ENCODE data around the gene ADRA2B.
"Not testable (repeated sequence)": the region's sequence is repeated elsewhere in the genome, so short reads cannot be mapped to it uniquely, and the experiment has no call there.

ADRA2B gene

DNA sequence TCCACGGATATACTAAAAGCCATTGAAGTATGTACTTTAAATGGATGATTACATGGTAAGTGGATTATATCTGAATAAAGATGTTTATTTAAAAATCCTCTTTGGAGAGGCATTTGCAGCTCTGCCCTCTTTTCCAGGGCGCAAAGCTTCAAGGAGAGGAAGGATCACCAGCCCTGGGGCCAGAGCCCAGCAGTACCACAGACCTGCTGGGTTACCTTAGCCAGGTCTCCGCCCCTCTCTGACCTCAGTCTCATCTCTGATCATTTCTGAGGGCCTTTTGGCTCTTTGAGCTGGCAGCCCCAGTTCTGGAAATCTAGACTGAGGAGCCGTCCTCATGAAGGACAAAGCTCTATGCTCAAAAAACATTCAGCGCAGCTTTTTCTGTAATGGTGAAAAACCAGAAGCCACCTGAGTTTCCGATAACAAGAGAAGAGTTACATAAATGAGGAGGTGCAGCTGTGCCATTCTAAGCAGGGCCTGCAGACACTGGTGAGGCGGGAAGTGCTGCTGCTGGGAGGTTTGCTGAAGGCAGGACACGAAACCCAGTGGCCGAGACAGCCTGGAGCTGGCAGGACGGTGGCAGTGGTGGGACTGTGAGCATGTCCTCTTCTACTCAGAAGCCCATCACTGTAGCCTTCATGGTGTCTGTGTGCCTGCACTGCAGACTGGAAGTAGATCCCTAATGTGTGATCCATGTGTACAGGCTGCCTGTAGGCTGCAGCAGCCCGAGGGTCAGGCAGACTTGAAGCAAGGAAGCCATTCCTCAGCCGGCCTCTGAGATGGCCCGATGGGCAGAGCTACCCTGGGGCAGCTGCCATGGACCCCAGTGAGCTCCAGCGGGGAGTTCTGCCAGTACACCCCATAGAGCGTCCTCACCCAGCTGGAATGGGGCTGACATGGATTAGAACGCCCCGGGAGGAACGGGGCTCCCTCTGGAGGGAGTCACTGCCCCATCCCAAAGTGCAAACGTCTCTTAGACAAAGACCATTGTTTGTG lies 27.7 kb downstream of the ADRA2B start:
- no peak for DNase-seq (ENCODE audit: low read depth)

DNA sequence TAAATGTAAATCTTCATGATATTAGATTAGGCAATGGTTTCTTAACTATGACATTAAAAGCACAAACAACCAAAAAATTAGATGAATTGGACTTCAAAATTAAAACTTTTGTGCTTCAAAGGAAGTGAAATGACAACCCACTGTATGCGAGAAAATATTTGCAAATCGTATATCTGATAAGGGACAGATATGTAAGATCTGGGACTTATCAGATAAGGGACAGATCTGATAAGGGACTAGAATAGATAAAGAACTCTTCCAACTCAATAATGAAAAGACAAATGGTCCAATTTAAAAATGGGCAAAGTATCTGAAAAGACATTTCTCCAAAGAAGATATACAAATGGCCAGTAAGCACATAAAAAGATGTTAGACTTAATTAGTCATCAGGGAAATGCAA lies 29.2 kb downstream of the ADRA2B start:
- no peak for DNase-seq (ENCODE audit: low read depth)

DNA sequence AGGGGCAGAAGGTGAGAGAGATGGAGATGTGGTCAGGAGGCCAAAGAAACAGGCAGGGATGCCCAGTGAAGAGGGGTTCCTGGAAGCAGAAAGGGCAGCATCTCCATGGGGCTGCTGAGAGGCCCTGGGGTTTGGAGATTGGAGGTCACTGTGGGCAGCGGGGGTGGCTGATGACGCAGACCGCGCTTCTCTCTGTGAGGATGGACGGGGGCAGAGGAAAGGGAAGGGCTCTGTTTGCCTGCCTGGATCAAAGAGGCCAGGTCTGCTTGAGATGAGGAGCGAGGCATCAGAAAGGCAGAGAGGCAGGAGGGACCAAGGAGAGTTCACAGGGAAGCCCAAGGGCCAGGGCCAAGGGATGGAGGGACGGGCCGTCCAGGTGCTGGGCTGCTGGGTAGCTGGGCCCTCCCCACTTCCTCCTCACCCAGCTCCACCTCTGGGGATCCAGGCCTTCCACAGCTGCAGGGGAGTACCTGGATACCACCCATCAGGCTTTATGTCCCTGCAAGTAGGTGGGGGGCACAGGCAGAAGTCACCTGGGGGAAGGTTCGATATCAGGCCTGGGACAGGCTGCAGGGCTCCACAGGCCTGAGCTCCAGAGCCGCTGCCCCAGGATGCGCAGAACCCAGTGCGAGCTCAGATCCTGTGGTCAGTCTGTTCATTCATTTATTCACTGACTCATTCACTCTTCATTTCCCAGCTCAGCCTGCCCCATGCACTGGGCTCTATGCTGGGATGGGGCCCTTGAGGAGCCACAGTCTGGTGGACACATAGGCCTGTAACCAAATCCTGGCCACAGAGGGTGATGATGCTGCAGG lies 30.6 kb downstream of the ADRA2B start:
- DNase-seq (ENCODE audit: low read depth), result peak; percentile 24

DNA sequence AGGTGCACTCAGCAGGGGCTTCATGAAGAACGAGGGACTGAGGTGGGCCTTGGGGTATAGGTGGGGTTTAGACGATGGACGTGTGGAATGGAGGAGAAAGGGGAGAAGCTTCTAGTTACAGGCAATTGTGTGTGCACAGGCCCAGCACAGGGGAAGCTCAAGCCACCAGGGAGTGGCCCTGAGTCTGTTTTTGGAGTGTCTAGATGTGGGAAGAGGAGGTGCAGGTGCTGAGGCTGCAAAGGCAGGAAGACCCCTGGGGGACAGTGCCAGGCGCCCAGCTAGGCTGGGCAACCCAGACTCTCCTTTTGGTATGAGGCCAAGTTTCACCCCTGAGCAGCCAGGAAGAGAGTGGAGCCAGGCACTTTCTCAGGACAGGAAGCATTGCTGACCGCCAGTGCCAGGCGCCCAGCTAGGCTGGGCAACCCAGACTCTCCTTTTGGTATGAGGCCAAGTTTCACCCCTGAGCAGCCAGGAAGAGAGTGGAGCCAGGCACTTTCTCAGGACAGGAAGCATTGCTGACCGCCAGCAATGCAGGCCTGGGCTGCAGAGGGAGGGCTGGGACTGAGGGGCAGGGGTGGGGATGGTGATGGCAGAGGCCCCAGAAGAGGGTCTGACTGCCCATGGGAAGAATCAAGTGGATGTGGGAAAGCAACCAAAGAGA lies 31.4 kb downstream of the ADRA2B start:
- DNase-seq (ENCODE audit: low read depth), result not testable (repeated sequence)

DNA sequence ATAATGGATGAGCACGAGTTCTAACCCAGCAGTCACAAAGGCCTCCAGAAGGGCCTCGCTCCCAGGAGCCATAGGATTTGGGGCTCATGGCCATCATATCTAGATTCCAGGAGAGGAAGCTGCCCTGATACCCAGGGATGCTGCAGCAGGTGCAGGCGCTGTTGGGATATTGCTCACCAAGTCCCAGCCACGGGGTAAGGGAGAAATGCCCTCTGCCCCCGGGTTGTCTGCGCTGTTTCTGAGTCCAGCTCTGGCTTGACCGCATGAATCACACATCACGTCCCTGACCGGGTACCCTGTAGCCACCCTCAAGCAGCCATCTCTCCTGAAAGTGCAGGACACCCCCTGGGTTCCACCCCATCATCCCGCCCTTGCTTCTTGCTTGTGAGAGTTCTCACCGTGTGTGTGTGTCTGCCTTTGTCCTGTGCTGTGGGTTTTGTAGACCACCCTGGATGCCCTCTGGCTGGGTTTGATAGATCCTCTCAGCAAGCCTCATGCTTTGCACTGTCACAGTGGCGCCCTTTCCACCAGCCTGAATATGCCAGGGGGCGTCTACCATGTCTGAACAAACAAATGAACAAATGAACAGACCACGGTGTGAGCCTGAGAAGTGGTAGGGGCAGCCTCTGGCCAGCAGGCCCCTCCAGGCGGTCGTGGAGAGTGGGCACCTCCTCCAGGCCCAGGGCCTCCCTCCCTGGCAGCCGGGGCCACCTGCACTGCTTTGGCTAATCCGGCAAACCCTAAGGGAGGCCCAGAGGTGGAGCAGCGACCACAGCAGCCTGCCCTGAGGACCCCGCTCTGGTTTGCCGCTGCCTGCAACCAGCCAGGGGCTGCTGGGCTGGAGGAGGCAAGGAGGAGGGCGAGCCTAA lies 32.1 kb downstream of the ADRA2B start:
- no peak for DNase-seq (ENCODE audit: low read depth)

DNA sequence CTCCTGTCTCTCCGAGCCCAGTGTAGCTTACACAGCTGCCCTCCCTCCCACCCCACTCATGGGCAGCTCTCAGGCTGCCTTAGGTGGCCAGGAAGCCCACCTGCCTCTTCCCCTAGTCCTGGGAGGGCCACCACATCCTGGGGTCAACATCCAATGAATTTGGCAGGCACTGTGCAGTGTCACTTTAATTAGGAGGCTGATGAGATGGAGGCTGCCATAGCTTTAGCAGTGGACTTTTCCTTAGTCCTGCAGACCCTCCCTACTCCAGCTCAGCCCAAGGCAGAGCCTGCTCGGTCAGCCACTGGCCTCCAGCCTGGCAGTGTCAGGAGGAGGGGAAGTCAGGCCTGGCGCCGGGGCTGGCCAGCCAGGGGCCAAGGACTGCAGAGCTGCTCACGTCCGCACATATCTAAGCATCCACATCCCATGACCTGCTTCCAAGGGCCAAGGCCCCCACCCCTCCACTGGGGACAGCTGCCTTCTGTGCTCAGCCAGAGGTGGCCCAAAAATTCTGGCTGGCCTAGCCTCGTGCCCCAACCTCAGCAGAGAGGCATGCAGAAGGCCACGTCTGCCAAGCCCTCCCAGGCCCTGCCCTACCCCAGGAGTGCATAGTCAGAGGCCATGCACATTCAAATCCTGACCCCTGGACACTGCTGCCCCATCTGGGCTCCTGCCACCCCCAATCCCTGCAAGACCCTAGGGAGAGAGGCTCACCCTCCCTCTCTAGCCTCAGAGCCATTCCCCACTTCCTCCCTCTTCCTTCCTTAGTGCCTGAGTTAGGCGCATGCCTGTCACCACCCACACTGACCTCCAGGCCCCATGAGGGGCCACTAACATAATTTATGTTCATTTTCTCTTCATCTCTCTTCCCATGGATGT lies 33.1 kb downstream of the ADRA2B start:
- DNase-seq (ENCODE audit: low read depth), result no peak

DNA sequence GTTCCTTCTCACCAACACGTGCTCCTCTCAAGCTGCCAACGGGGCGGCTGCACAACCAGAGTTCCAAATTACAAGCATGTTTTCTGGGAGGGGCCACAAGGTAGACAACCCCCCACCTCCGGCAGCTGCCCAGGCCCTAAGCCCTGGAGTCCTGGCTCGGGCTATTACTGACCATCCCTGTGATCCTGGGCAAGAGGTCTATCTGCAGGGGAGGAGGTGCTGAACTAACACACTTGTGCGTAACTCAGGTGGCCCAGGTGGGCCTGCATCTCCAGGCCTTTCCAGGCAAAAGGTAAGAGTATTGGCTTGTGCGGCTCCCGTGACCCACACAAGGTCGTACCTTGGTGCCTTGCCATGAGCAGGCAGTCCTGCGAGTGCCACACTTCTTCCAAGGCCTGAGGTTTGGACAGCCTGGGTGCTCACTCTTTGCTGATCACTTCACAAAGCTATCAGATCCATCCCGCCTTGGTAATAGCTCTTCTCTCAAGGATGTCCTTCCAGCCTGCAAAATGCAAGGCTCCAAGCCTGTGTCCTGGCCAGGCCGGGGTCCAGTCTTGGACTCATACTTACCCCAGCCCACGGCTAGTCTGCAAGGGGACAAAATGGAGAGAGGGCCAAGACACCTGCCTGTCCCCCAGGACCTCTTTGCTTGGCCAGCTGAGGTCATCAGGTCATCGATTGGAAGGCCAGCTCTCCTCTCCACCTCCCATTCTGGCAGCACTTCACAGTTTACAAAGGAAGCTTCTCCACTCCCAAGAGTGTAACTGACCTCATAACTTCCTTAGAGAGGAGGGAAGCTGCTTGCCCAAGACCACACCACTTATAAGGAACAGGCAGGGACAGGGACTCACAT lies 33.9 kb downstream of the ADRA2B start:
- DNase-seq (ENCODE audit: low read depth), result no peak

DNA sequence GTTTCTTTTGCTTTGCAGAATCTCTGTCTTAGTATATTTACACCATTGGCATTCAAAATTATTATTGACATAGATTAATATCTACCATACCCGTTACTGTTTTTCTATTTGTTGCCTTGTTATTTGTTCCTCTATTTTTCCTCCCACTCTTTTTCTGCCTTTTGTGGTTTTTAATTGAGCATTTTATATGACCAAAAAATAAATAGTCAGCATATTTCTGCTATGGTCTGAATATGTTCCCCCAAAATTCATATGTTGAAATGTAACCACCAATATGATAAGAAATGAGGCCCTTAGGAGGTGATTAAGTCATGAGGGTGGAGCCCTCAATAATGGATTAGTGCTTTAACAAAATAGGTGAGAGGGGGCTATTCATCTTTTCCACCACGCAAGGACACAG lies 35.3 kb downstream of the ADRA2B start:
- DNase-seq (ENCODE audit: low read depth), result no peak

DNA sequence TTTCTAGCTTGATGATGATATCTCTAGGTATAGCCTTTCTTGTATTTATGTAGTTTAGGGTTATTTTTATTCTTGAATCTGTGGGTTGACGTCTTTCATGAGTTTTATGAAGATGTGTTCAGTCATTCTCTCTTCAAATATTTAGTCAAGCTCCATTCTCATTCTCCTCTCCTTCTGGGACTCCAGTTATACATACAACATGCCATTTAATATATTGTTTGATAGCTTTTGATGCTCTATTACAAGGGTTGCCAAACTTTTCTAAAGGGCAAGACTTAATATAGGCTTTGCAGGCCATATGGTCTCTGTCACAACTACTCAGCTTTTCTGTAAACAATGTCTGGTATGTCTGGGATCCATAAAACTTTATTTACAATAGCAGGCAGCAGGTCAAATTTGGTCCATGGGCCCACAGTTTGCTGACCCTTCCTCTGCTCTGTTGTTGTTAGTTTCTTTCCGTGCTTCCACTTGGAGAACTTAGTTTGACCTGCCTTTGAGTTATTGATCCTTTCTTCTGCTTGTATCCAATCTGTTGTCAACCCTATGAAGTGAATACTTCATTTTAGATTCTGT lies 41.1 kb downstream of the ADRA2B start:
- no peak for DNase-seq (ENCODE audit: low read depth)

DNA sequence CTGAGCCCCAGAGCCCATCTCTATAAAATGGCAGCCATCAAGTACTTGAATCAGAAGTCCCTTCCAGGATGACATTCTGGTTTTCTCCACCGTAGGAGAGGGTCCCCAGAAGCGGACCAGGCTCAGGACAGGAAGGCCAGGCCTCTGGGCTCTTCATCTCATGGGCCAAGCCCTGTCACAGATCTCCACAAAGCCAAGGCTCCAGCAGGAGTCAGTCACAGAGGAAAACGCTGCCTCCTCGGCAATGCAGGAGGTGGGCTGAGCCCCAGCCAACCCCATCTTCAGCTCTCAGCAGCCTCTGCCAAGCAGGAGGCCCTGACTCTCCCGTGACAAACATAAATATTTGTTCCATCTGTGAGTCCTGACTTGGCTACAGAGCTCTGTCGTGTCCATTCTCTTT lies 42.2 kb downstream of the ADRA2B start:
- DNase-seq (ENCODE audit: low read depth), result no peak

DNA sequence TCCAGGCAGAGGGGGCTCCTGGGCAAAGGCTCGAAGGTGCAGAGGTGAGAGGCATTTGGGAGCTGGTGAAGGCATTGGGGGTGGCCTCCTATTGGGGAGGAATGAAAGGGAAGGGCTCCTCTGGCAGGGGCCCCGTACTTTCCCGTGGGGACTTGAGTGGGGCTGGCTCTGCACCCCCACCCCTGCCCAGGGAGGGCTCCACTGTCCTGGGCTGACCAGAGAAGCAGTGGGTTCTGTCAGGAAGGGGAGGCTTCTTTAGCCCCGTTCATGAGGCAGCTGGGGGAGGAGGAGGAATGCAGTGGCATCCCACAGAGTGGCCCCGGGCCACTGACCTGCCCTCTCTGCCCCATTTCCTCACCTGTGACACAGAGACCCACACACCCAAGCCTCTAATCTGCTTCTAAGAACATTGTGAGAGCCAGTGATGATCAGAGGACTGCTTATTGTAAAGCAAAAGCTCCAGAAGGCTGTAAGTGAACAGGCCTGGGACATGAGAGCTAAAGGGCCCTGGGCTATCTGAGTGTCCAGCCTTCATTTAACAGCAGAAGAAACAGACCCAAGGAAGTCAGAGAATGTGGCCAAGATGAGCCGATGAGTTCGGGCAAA lies 43.1 kb downstream of the ADRA2B start:
- DNase-seq (ENCODE audit: low read depth), result no peak

DNA sequence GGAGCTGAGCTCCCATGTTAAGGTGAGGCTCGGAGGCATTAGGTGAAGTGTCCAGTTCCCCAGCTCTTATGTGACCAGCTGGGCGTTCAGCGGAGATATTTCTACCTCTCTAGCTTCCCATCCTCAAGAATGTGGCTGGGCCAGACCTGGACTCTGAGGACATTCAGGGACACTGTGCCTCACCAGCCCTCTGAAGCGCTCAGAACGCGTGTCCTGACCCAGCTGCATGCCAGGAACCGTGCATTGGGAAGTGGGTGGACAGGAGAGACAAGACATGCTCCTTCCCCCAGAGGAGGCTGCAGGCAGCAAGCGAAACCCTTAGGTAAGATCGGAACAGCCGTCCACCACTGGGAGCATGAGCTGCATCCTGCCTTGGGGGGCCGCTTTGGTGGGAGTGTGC lies 43.6 kb downstream of the ADRA2B start:
- DNase-seq (ENCODE audit: low read depth), result no peak

DNA sequence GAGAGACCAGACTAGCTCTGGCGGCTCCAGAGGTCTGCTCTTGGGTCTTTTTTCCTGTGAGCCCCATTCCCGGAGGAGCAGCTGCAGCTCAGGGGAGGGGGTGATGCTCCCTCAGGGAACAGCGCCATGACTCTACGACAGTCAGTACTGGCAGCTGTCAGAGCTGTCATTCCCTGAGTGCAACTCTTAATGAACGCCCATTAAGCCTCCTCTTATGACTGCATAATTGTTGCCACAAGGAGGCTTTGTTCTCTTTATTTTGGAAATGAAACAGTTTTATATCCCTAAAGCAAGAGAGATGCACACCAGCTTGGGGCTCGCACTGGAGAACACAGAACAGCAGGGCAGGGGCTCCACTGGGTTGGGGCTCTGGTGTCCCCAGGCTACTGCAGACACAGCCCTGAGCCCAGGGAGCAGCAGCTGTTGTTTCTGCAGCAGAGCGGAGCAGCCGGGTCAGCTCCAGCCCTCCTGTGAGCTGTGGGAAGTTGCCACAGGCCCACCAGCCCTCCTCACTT lies 44.3 kb downstream of the ADRA2B start:
- DNase-seq (ENCODE audit: low read depth), result not testable (repeated sequence)

DNA sequence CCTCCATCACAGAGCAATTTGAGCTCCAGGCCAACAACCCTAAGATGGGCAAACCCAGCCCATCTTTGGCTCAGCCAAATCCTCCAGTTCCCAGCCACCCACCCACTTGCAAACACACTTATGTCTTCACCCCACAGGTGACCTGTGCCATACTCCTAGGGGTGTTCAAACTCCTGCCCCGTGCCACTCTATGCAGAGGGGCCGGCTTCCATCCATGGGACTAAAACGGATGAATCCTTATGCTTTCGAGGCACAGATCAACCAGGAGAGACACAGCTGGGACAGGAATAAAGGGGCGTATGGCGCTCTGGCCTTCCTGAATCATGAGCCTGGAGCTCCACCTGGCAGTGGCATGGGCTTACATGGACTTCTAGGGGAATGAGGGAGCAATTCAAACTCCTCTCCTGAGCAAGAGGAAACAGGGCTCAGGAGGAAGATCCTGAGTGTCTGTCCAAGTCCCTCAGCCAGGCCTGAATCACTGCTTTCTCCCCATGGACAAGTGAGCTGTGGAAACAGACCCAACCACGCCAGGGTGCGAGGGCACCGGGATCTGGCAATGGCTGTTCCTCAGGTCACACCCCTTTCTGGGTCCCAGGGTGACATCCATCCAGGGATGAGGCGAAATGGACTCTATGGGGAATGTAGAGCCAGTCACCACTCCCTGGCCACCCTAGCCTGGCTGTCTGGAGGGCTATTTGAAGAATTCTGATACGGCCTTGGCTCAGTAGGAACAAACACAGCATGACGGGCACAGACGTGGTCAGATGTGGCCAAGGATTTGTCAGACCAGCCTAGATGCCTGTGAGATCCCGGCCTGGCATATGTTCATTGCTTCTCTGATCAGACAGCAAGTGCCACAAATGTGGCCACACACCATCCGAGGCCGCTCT lies 45.0 kb downstream of the ADRA2B start:
- DNase-seq (ENCODE audit: low read depth), result not testable (repeated sequence)

DNA sequence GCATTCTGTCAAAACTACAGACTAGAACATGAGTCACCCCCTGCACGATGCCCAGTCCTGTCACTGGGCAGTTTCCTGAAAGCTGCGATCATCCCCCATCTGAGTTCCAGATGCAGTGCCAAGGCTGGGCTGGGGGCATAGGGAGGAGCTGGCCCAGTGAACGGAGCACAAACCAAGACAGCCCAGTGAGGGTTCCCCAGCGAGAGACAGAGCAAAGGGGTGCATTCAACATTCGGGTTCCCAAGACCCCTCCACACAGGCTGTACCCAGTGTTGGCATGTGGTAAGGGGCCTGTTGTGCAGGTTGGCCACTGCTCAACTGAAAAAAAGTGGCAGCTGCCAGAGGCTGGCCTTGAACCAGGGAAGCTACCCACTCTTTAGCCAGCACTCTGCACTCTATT lies 46.0 kb downstream of the ADRA2B start:
- DNase-seq (ENCODE audit: low read depth), result not testable (repeated sequence)

DNA sequence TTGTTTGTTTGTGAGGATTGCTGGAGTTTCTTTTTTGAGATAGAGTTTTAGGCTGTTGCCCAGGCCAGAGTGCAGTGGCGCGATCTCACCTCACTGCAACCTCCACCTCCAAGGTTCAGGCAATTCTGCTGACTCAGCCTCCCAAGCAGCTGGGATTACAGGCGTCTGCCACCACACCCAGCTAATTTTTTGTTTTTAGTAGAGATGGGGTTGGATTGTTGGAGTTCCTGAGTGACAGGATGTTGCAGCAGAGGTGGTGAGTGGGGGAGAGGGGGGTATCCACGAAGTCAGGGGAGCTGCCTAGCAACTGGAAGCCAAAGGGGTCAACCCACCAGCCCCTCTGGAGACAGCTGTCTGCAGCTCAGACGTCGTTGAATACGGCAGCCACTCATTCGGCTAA lies 46.5 kb downstream of the ADRA2B start:
- not testable (repeated sequence) for DNase-seq (ENCODE audit: low read depth)

DNA sequence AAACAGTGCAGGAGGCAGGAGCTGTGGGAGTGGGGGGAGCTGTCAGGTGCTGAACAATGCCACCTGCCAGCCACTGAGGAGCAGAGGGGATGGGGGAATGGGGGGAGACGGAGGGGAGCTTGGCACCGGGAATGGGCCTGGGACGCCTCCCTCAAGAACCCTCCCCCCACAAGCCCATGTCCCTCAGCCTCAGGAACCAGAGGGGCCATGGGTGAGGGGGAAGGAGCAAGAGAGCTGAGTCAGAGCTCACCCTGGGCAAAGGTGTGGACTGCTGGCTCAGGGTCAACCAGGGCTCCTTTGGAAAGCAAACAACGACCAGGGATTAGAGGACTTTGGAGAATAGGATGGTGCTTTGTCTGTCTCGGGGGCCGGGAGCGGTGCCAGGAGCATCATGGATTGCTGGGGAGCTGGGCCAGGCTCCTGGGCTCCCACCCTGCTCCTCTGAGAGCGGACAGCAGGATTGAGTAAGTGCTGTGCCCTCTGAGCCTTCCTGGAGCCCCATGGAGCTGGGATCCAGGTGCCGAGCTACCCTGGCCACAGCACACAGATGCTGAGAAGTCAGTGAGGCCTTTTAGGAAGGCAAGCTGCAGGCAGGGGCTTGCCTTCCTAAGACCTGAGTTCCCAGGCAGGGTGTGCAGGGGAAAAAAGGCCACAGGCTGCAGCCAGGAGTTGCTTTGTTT lies 48.3 kb downstream of the ADRA2B start:
- DNase-seq (ENCODE audit: low read depth), result not testable (repeated sequence)

Measured in ELR (cell line).